Suprapubic skin (tissue), 3 donors: Measurements from ENCODE around the gene CYBA.

Experiments
- CTCF ChIP-seq, 2 donors: fragments of 200-600 bp in 1 of 2; fragments of 450-650 bp in 1 of 2; sonication (generic) in 1 of 2; IDR thresholded peaks; one replicate each; pipeline ENCODE4 v1.5.1; 2016 to 2019; ENCODE audit warnings: antibody characterized with exemption in 2 of 2, mild to moderate bottlenecking in 1 of 2, moderate library complexity in 1 of 2
- POLR2A ChIP-seq, 2 donors: fragments of 450-650 bp; IDR thresholded peaks; one replicate each; pipeline ENCODE4 v1.6.1; 2017; ENCODE audit warnings: antibody characterized with exemption in 2 of 2, mild to moderate bottlenecking in 2 of 2, moderate library complexity in 2 of 2

GRCh38 chr16:88622125-88622524 is 28.7 kb downstream of the CYBA start:
- TF ChIP-seq CTCF (IDR thresholded peaks at IDR 0.05) (no peak), POLR2A (IDR thresholded peaks at IDR 0.05) (no peak)
